A549 (cell line): Measurements from ENCODE around the gene ALAS1. TPM values are rescaled to one million over a fixed set of nuclear protein-coding genes. Genes with fewer than 3 reads are reported as not detected.

Source experiments
- ATAC-seq, 2 experiments: fragments of 200-7000 bp in 1 of 2; fragments of >200 bp in 1 of 2; cut with Nextera tagmentation in 1 of 2; cut with Tn5 transposase in 1 of 2; 3 replicates each; pipeline versions ENCODE4 v1.8.0 to v1.9.1; 2018 to 2020; ENCODE audit warnings: mild to moderate bottlenecking in 1 of 2, moderate library complexity in 1 of 2
- CTCF ChIA-PET: fragments of 300-600 bp; sonication (Branson Sonifier 250); formaldehyde crosslinking; extraction: SDS; loops from one replicate; lab custom pipeline; 2021; ENCODE audit warnings: antibody characterized with exemption, inconsistent platforms; lab: Yijun Ruan, JAX
- POLR2A ChIA-PET: fragments of 350-600 bp; formaldehyde crosslinking; extraction: SDS; loops from one replicate; lab custom pipeline; 2021; ENCODE audit warnings: antibody characterized with exemption, inconsistent platforms; lab: Yijun Ruan, JAX
- DNase-seq, 2 experiments: peaks; one replicate each; pipeline versions ENCODE4 v3.0.0 to v3.0.0-alpha.2; 2011 to 2016; ENCODE audit warnings: low read depth in 1 of 2, low spot score in 1 of 2
- FAIRE-seq: peaks from 2 replicates; lab custom pipeline; 2011; peaks lifted over from hg19 to GRCh38; lab: Jason Lieb, UNC
- H3K27ac ChIP-seq, 2 experiments: fragments of >200 bp; sonication (Bioruptor Twin); formaldehyde crosslinking; 3 replicates each; pipeline ENCODE4 v1.5.1; 2016 to 2017
- H3K4me1 ChIP-seq: fragments of >200 bp; sonication (Bioruptor Twin); formaldehyde crosslinking; 3 replicates; pipeline ENCODE4 v1.6.1; 2016
- H3K4me2 ChIP-seq: fragments of >200 bp; sonication (Bioruptor Twin); formaldehyde crosslinking; 3 replicates; pipeline ENCODE4 v1.6.1; 2016
- H3K4me3 ChIP-seq: fragments of >200 bp; sonication (Bioruptor Twin); formaldehyde crosslinking; 3 replicates; pipeline ENCODE4 v1.5.1; 2016
- H3K9me3 ChIP-seq: fragments of >200 bp; sonication (Bioruptor Twin); formaldehyde crosslinking; 3 replicates; pipeline ENCODE4 v1.6.1; 2016
- BHLHE40 ChIP-seq: IDR thresholded peaks from 2 replicates; pipeline ENCODE4 v1.6.1; 2012; ENCODE audit warnings: low read depth, low read length, inconsistent platforms
- CBX2 ChIP-seq: fragments of 200-600 bp; sonication (generic); IDR thresholded peaks from 2 replicates; pipeline ENCODE4 v1.6.1; 2016; ENCODE audit warnings: low read depth, mild to moderate bottlenecking, borderline replicate concordance
- EHF ChIP-seq: fragments of 250-450 bp; sonication (Bioruptor Pico); IDR thresholded peaks from 2 replicates; pipeline ENCODE4 v1.5.0; 2020; ENCODE audit warnings: mild to moderate bottlenecking
- EHMT2 ChIP-seq: fragments of 200-600 bp; sonication (generic); IDR thresholded peaks from 2 replicates; pipeline ENCODE4 v1.6.1; 2016; ENCODE audit warnings: antibody characterized with exemption, low read depth, mild to moderate bottlenecking, moderate library complexity
- ESRRA ChIP-seq: fragments of 150-350 bp; IDR thresholded peaks from 2 replicates; pipeline ENCODE4 v1.6.1; 2014; ENCODE audit warnings: mild to moderate bottlenecking, low read length, borderline replicate concordance
- FOSB ChIP-seq: fragments of 250-450 bp; sonication (Bioruptor Pico); IDR thresholded peaks from 2 replicates; pipeline ENCODE4 v1.5.0; 2020; ENCODE audit warnings: mild to moderate bottlenecking, moderate library complexity
- FOSL2 ChIP-seq, 2 experiments: fragments of 450-650 bp in 1 of 2; fragments of >200 bp in 1 of 2; sonication (Bioruptor Twin) in 1 of 2; formaldehyde crosslinking; IDR thresholded peaks; 2 replicates each; pipeline versions ENCODE4 v1.5.0 to v1.6.1; 2016 to 2020; ENCODE audit warnings: mild to moderate bottlenecking in 1 of 2, moderate library complexity in 1 of 2
- FOXS1 ChIP-seq: fragments of 250-450 bp; sonication (Bioruptor Pico); IDR thresholded peaks from 2 replicates; pipeline ENCODE4 v1.5.0; 2020; ENCODE audit warnings: mild to moderate bottlenecking, moderate library complexity
- HEYL ChIP-seq: fragments of 250-450 bp; sonication (Bioruptor Pico); IDR thresholded peaks from 2 replicates; pipeline ENCODE4 v1.8.0; 2021; ENCODE audit warnings: mild to moderate bottlenecking, moderate library complexity
- HOXB13 ChIP-seq: fragments of 250-450 bp; sonication (Bioruptor Pico); IDR thresholded peaks from 2 replicates; pipeline ENCODE4 v1.5.0; 2020; ENCODE audit warnings: low read depth, mild to moderate bottlenecking, moderate library complexity
- HOXB5 ChIP-seq: fragments of 250-450 bp; sonication (Bioruptor Pico); IDR thresholded peaks from 2 replicates; pipeline ENCODE4 v1.5.0; 2020; ENCODE audit warnings: mild to moderate bottlenecking, moderate library complexity
- KDM1A ChIP-seq: fragments of 200-600 bp; sonication (generic); IDR thresholded peaks from 2 replicates; pipeline ENCODE4 v1.6.1; 2016; ENCODE audit warnings: low read depth, mild to moderate bottlenecking
- KDM5A ChIP-seq: fragments of 200-600 bp; sonication (generic); IDR thresholded peaks from 2 replicates; pipeline ENCODE4 v1.6.1; 2016; ENCODE audit warnings: antibody characterized with exemption, mild to moderate bottlenecking
- MAFK ChIP-seq: fragments of 450-650 bp; IDR thresholded peaks from 2 replicates; pipeline ENCODE4 v1.6.1; 2014; ENCODE audit not compliant: partially characterized antibody
- MAZ ChIP-seq: fragments of 150-350 bp; IDR thresholded peaks from 2 replicates; pipeline ENCODE4 v1.6.1; 2014; ENCODE audit warnings: antibody characterized with exemption, low read depth, low read length, borderline replicate concordance
- TP53 ChIP-seq: fragments of 250-450 bp; sonication (Bioruptor Pico); IDR thresholded peaks from 2 replicates; pipeline ENCODE4 v1.5.0; 2021; ENCODE audit warnings: mild to moderate bottlenecking, moderate library complexity
- ZFP36 ChIP-seq: fragments of 450-650 bp; IDR thresholded peaks from 2 replicates; pipeline ENCODE4 v1.6.1; 2014; ENCODE audit warnings: borderline replicate concordance; ENCODE audit not compliant: partially characterized antibody
- WGBS: methylation state at CpG from one replicate; pipeline ENCODE4 v1.1.6; 2017; ENCODE audit errors: missing lambda C conversion rate; 5-methylcytosine and 5-hydroxymethylcytosine counted together
- polyA plus RNA-seq, 4 experiments: library from polyadenylated mRNA; depleted of rRNA in 3 of 4; stranded (reverse); fragments of >200 nt; fragmentation: RNase III in 1 of 4; extraction: RNeasy Plus Mini Kit Qiagen cat#74134 plus additional on column Dnase treatment in 1 of 4; gene quantifications; 2 replicates in 3 of 4; 3 replicates in 1 of 4; pipeline ENCODE4 v1.2.3, GENCODE V29; 2011 to 2017
- TF ChIP-seq, protein P1 (sequence below): IDR thresholded peaks from 2 replicates; pipeline ENCODE4 v1.6.1; 2012
- TF ChIP-seq, protein P2 (sequence below): fragments of 200-600 bp; sonication (generic); IDR thresholded peaks from 2 replicates; pipeline ENCODE4 v1.6.1; 2016; ENCODE audit warnings: antibody characterized with exemption, mild to moderate bottlenecking, moderate library complexity
- TF ChIP-seq, protein P3 (sequence below): IDR thresholded peaks from 2 replicates; pipeline ENCODE4 v1.6.1; 2012
- TF ChIP-seq, protein P4 (sequence below): fragments of 250-450 bp; sonication (Bioruptor Pico); IDR thresholded peaks from 2 replicates; pipeline ENCODE4 v1.5.0; 2021; ENCODE audit warnings: mild to moderate bottlenecking, moderate library complexity, borderline replicate concordance

Gene ALAS1
- polyA plus RNA-seq, 2 of the 4 experiments (the other 2 are of a cell fraction) = 56.8 to 63.7 TPM

DNA sequence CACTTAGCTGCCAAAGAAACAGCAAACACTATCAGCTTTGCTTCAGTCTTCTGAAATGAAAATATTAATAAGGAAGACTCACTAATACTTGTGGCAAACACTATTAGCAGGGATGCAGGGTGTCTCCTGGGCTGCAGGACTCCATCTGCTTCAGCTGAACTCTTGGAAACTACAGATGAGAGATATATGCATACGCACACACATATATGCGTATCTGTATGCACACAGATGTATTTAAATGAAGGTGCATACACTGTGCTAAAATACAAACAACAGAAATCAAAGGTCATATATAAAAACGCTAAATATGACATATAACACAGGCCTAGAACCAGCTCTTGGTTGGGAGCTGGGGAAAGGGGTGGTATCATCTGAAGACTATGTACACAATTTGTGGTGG, 58.2 kb downstream of the ALAS1 start:
- POLR2A ChIA-PET = no interaction called here
- Histone ChIP-seq H3K4me1 (no peaks in the 10 kb centered on the region), H3K9me3 (no peaks in the 10 kb centered on the region), H3K4me2 (no peak overlapping the region), H3K27ac (no peak overlapping the region), H3K4me3 (no peak overlapping the region)
- DNase-seq (no peak), ATAC-seq (no peak), FAIRE-seq (no peak)
- 63% methylated on average over 3 of the region's 3 CpGs for WGBS
- TF ChIP-seq KDM5A = no peak
- no peak for TF ChIP-seq ESRRA
- TF ChIP-seq, protein P1, sequence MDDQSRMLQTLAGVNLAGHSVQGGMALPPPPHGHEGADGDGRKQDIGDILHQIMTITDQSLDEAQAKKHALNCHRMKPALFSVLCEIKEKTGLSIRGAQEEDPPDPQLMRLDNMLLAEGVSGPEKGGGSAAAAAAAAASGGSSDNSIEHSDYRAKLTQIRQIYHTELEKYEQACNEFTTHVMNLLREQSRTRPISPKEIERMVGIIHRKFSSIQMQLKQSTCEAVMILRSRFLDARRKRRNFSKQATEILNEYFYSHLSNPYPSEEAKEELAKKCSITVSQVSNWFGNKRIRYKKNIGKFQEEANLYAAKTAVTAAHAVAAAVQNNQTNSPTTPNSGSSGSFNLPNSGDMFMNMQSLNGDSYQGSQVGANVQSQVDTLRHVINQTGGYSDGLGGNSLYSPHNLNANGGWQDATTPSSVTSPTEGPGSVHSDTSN = no peak
- TF ChIP-seq FOSB (CRISPR knock-in tag) = no peak
- TF ChIP-seq MAFK = no peak
- TF ChIP-seq, protein P2, sequence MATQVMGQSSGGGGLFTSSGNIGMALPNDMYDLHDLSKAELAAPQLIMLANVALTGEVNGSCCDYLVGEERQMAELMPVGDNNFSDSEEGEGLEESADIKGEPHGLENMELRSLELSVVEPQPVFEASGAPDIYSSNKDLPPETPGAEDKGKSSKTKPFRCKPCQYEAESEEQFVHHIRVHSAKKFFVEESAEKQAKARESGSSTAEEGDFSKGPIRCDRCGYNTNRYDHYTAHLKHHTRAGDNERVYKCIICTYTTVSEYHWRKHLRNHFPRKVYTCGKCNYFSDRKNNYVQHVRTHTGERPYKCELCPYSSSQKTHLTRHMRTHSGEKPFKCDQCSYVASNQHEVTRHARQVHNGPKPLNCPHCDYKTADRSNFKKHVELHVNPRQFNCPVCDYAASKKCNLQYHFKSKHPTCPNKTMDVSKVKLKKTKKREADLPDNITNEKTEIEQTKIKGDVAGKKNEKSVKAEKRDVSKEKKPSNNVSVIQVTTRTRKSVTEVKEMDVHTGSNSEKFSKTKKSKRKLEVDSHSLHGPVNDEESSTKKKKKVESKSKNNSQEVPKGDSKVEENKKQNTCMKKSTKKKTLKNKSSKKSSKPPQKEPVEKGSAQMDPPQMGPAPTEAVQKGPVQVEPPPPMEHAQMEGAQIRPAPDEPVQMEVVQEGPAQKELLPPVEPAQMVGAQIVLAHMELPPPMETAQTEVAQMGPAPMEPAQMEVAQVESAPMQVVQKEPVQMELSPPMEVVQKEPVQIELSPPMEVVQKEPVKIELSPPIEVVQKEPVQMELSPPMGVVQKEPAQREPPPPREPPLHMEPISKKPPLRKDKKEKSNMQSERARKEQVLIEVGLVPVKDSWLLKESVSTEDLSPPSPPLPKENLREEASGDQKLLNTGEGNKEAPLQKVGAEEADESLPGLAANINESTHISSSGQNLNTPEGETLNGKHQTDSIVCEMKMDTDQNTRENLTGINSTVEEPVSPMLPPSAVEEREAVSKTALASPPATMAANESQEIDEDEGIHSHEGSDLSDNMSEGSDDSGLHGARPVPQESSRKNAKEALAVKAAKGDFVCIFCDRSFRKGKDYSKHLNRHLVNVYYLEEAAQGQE = no peak
- TF ChIP-seq ZFP36 = no peak
- no peak for TF ChIP-seq HEYL
- TF ChIP-seq, protein P3, sequence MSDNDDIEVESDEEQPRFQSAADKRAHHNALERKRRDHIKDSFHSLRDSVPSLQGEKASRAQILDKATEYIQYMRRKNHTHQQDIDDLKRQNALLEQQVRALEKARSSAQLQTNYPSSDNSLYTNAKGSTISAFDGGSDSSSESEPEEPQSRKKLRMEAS = no peak
- TF ChIP-seq BHLHE40 = no peak
- TF ChIP-seq CBX2 = no peak
- TF ChIP-seq HOXB13 (CRISPR knock-in tag) = no peak
- no peak for TF ChIP-seq EHF
- TF ChIP-seq FOSL2 (IDR thresholded peaks at IDR 0.05) = no peak
- no peak for TF ChIP-seq FOSL2 (CRISPR knock-in tag; IDR thresholded peaks at IDR 0.05)
- no peak for TF ChIP-seq HOXB5 (CRISPR knock-in tag)
- no peak for TF ChIP-seq TP53
- no peak for TF ChIP-seq EHMT2
- TF ChIP-seq MAZ = no peak
- TF ChIP-seq, all 56 proteins: peak for 0
- CTCF ChIA-PET = interaction anchor here (0.7 to 1.5 kb wide), 5 partner anchors 22 to 35 kb away, joined by 3 to 6 read pairs (median 3); partner anchors contain the start of gene WDR82

DNA sequence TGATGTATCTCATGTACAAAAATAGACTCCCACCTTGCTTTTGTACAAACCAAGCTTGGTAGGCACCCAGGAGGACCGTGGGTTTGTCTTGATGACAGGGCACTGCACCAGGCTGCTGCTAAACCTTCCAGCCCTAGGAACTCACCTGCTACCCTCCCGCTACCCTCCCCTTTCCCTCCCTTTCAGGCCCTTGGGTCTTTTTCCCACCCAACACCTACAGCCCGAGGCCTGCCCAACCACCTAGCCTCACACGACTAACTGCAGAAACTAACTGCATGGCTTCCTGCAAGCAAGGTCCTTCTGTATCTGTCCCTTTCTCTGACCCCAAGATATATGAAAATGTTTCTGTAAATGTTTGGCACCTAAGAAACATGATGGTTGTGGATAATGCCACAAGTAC, 58.7 kb downstream of the ALAS1 start:
- no peak for DNase-seq
- H3K27ac ChIP-seq = no peak overlapping the region
- no peak overlapping the region for H3K4me2 ChIP-seq
- no peaks in the 10 kb centered on the region for H3K9me3 ChIP-seq
- 90% methylated on average over 4 of the region's 4 CpGs for WGBS
- TF ChIP-seq, protein P4, sequence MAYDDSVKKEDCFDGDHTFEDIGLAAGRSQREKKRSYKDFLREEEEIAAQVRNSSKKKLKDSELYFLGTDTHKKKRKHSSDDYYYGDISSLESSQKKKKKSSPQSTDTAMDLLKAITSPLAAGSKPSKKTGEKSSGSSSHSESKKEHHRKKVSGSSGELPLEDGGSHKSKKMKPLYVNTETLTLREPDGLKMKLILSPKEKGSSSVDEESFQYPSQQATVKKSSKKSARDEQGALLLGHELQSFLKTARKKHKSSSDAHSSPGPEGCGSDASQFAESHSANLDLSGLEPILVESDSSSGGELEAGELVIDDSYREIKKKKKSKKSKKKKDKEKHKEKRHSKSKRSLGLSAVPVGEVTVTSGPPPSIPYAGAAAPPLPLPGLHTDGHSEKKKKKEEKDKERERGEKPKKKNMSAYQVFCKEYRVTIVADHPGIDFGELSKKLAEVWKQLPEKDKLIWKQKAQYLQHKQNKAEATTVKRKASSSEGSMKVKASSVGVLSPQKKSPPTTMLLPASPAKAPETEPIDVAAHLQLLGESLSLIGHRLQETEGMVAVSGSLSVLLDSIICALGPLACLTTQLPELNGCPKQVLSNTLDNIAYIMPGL = no peak
- TF ChIP-seq FOXS1 (CRISPR knock-in tag) = no peak
- TF ChIP-seq MAZ = no peak
- no peak for TF ChIP-seq KDM1A
- TF ChIP-seq, all 56 proteins: peak for 0
- ChIA-PET POLR2A (no interaction called here), CTCF (interaction anchor here (1.0 to 1.5 kb wide), 3 partner anchors 26 to 35 kb away, joined by 3 to 6 read pairs (median 6); no protein-coding TSS in a partner anchor)
- FAIRE-seq = no peak
- no peak for ATAC-seq
- Histone ChIP-seq H3K4me1 (no peaks in the 10 kb centered on the region), H3K4me3 (no peak overlapping the region)
